Brain microvascular endothelial cell (primary cell): Measurements from ENCODE around the gene PIGR.

Source experiments
- DNase-seq: peaks from one replicate; pipeline ENCODE4 v3.0.0-alpha.2; 2020
- H3K27ac ChIP-seq: fragments of 250-450 bp; sonication (Bioruptor Pico); 2 replicates; pipeline ENCODE4 v1.5.1; 2020; ENCODE audit warnings: mild to moderate bottlenecking, moderate library complexity
- H3K27me3 ChIP-seq: fragments of 250-450 bp; sonication (Bioruptor Pico); replicated peaks from 2 replicates; pipeline ENCODE4 v1.5.1; 2020; ENCODE audit warnings: mild to moderate bottlenecking
- H3K36me3 ChIP-seq: fragments of 250-450 bp; sonication (Bioruptor Pico); replicated peaks from 2 replicates; pipeline ENCODE4 v1.5.1; 2020; ENCODE audit warnings: mild to moderate bottlenecking
- H3K4me3 ChIP-seq: 2 replicates; pipeline ENCODE4 v1.5.1; 2011; ENCODE audit warnings: low read depth, mild to moderate bottlenecking, control low read depth, low read length, moderate library complexity
- CTCF ChIP-seq: IDR thresholded peaks from 2 replicates; pipeline ENCODE4 v1.5.1; 2011; ENCODE audit warnings: low read depth, mild to moderate bottlenecking, moderate library complexity, low read length, control low read depth, inconsistent platforms; ENCODE audit errors: missing control alignments
- in situ Hi-C: cut with HindIII; loops from 2 replicates; pipeline ENCODE4 v1.10.0; 2017; ENCODE audit warnings: low sequenced_read_pairs, low pct_ligation_motif_present

The PIGR gene

GRCh38 chr1:206965781-206966180 lies 19.5 kb upstream of the PIGR start:
- Histone ChIP-seq H3K27ac (no peak overlapping the region), H3K36me3 (no peaks in the 10 kb centered on the region), H3K4me3 (no peak overlapping the region), H3K27me3 (peaks cover 3% of the 10 kb centered on the region)
- DNase-seq = no peak
- no peak for TF ChIP-seq CTCF
- in situ Hi-C loops = no loop called here

GRCh38 chr1:206963740-206964139 lies 17.5 kb upstream of the PIGR start:
- no peak for TF ChIP-seq CTCF
- no peaks in the 10 kb centered on the region for H3K36me3 ChIP-seq
- peaks cover 3% of the 10 kb centered on the region for H3K27me3 ChIP-seq
- in situ Hi-C loops = no loop called here
- H3K4me3 ChIP-seq = no peak overlapping the region
- DNase-seq = no peak
- no peak overlapping the region for H3K27ac ChIP-seq

GRCh38 chr1:206963119-206963712 lies 16.9 kb upstream of the PIGR start:
- Histone ChIP-seq H3K4me3 (no peak overlapping the region), H3K27ac (no peak overlapping the region), H3K36me3 (no peaks in the 10 kb centered on the region), H3K27me3 (peaks cover 3% of the 10 kb centered on the region)
- DNase-seq = no peak
- TF ChIP-seq CTCF = no peak
- in situ Hi-C loops = no loop called here

GRCh38 chr1:206962272-206962671 lies 16.0 kb upstream of the PIGR start:
- H3K36me3 ChIP-seq = no peaks in the 10 kb centered on the region
- peaks cover 3% of the 10 kb centered on the region for H3K27me3 ChIP-seq
- in situ Hi-C loops = no loop called here
- no peak for DNase-seq
- TF ChIP-seq CTCF = no peak
- no peak overlapping the region for H3K4me3 ChIP-seq
- no peak overlapping the region for H3K27ac ChIP-seq

GRCh38 chr1:206961668-206962067 lies 15.4 kb upstream of the PIGR start:
- in situ Hi-C loops = no loop called here
- H3K27me3 ChIP-seq = peaks cover 3% of the 10 kb centered on the region

More at GRCh38 chr1:206961668-206962067, 15.4 kb upstream of the PIGR start:
- Histone ChIP-seq H3K27ac (no peak overlapping the region), H3K4me3 (no peak overlapping the region), H3K36me3 (no peaks in the 10 kb centered on the region)
- no peak for DNase-seq
- no peak for TF ChIP-seq CTCF
